Mesenchymal stem cell (in vitro differentiated cells and primary cell): ENCODE results near the gene STEAP1B.
A peak's percentile ranks its signal among the peaks of the same experiment; 100 is the strongest.
"Not testable (repeated sequence)": the region's sequence is repeated elsewhere in the genome, so short reads cannot be mapped to it uniquely, and the experiment has no call there.

Source experiments
- DNase-seq: peaks from one replicate; pipeline ENCODE4 v3.0.0-alpha.2; 2013
- H2AFZ ChIP-seq: one replicate; pipeline ENCODE4 v1.6.1; 2013; ENCODE audit warnings: low read depth, mild to moderate bottlenecking, control low read depth, inconsistent platforms, low read length, moderate library complexity
- H2AK5ac ChIP-seq: 2 replicates; pipeline ENCODE4 v1.6.1; 2013; ENCODE audit warnings: low read length, moderate library complexity, mild to moderate bottlenecking, inconsistent platforms; ENCODE audit not compliant: severe bottlenecking
- H2BK120ac ChIP-seq: one replicate; pipeline ENCODE4 v1.6.1; 2013; ENCODE audit warnings: low read depth, mild to moderate bottlenecking, inconsistent platforms, low read length, moderate library complexity
- H2BK12ac ChIP-seq, 2 experiments: one replicate each; pipeline ENCODE4 v1.6.1; 2013; ENCODE audit warnings: inconsistent platforms in 2 of 2, low read length in 2 of 2, mild to moderate bottlenecking in 2 of 2, moderate library complexity in 2 of 2, control low read depth in 1 of 2
- H2BK15ac ChIP-seq: one replicate; pipeline ENCODE4 v1.6.1; 2013; ENCODE audit warnings: mild to moderate bottlenecking, low read depth, inconsistent platforms; ENCODE audit not compliant: poor library complexity, severe bottlenecking
- H2BK5ac ChIP-seq: 2 replicates; pipeline ENCODE4 v1.6.1; 2013; ENCODE audit warnings: low read depth, mild to moderate bottlenecking, low read length, control low read depth, inconsistent platforms; ENCODE audit not compliant: poor library complexity, severe bottlenecking
- H3K14ac ChIP-seq, 2 experiments: one replicate each; pipeline ENCODE4 v1.6.1; 2013; ENCODE audit warnings: inconsistent platforms in 2 of 2, low read length in 2 of 2, control low read depth in 1 of 2, mild to moderate bottlenecking in 1 of 2, moderate library complexity in 1 of 2
- H3K18ac ChIP-seq, 2 experiments: one replicate each; pipeline ENCODE4 v1.6.1; 2013; ENCODE audit warnings: inconsistent platforms in 2 of 2, low read length in 2 of 2, control low read depth in 1 of 2, low read depth in 1 of 2, mild to moderate bottlenecking in 1 of 2
- H3K23ac ChIP-seq, 2 experiments: one replicate each; pipeline ENCODE4 v1.6.1; 2013; ENCODE audit warnings: inconsistent platforms in 2 of 2, low read length in 2 of 2, mild to moderate bottlenecking in 2 of 2, moderate library complexity in 2 of 2, control low read depth in 1 of 2
- H3K27ac ChIP-seq: 2 replicates; pipeline ENCODE4 v1.5.1; 2013; ENCODE audit warnings: mild to moderate bottlenecking, moderate library complexity, low read length, control low read depth, inconsistent platforms; ENCODE audit not compliant: poor library complexity, severe bottlenecking
- H3K27me3 ChIP-seq, 2 experiments: 2 replicates each; pipeline versions ENCODE4 v1.6.1 to v1.7.0; 2013; ENCODE audit warnings: low read length in 2 of 2, mild to moderate bottlenecking in 2 of 2, moderate library complexity in 2 of 2, control low read depth in 1 of 2, inconsistent platforms in 1 of 2; ENCODE audit not compliant: control insufficient read depth in 1 of 2, insufficient read depth in 1 of 2
- H3K36me3 ChIP-seq, 2 experiments: 2 replicates each; pipeline versions ENCODE4 v1.6.1 to v1.7.0; 2013; ENCODE audit warnings: low read length in 2 of 2, control low read depth in 1 of 2, inconsistent platforms in 1 of 2, low read depth in 1 of 2, mild to moderate bottlenecking in 1 of 2; ENCODE audit not compliant: insufficient read depth in 2 of 2, control insufficient read depth in 1 of 2
- H3K4ac ChIP-seq, 2 experiments: one replicate each; pipeline ENCODE4 v1.6.1; 2013; ENCODE audit warnings: inconsistent platforms in 2 of 2, low read length in 2 of 2, mild to moderate bottlenecking in 2 of 2, moderate library complexity in 2 of 2, control low read depth in 1 of 2, low read depth in 1 of 2
- H3K4me1 ChIP-seq: 2 replicates; pipeline ENCODE4 v1.6.1; 2013; ENCODE audit warnings: low read depth, low read length, control low read depth; ENCODE audit not compliant: control insufficient read depth, insufficient read depth
- H3K4me2 ChIP-seq: 2 replicates; pipeline ENCODE4 v1.6.1; 2013; ENCODE audit warnings: low read length, mild to moderate bottlenecking, inconsistent platforms; ENCODE audit not compliant: poor library complexity, severe bottlenecking
- H3K4me3 ChIP-seq, 2 experiments: 2 replicates each; pipeline versions ENCODE4 v1.5.1 to v1.7.0; 2013; ENCODE audit warnings: low read length in 2 of 2, mild to moderate bottlenecking in 2 of 2, control low read depth in 1 of 2, low read depth in 1 of 2; ENCODE audit not compliant: insufficient read depth in 1 of 2
- H3K79me1 ChIP-seq: replicated peaks from 2 replicates; pipeline ENCODE4 v1.6.1; 2013; ENCODE audit warnings: mild to moderate bottlenecking, control low read depth, low read length, inconsistent platforms; ENCODE audit not compliant: poor library complexity, severe bottlenecking
- H3K9ac ChIP-seq: 2 replicates; pipeline ENCODE4 v1.7.0; 2013; ENCODE audit warnings: mild to moderate bottlenecking, low read length, moderate library complexity
- H3K9me3 ChIP-seq: 2 replicates; pipeline ENCODE4 v1.7.0; 2013; ENCODE audit warnings: mild to moderate bottlenecking, low read length; ENCODE audit not compliant: control insufficient read depth
- H4K8ac ChIP-seq: one replicate; pipeline ENCODE4 v1.6.1; 2013; ENCODE audit warnings: inconsistent platforms, mild to moderate bottlenecking, low read length, moderate library complexity
- H4K91ac ChIP-seq: one replicate; pipeline ENCODE4 v1.6.1; 2013; ENCODE audit warnings: mild to moderate bottlenecking, low read length, inconsistent platforms
- WGBS: methylation state at CpG from one replicate; pipeline ENCODE4 v1.1.7; 2013; ENCODE audit warnings: mixed read lengths; 5-methylcytosine and 5-hydroxymethylcytosine counted together

The STEAP1B gene

GRCh38 chr7:22523478-22524352 is 23.7 kb upstream of the STEAP1B start:
- not testable (repeated sequence) for H3K4me3 ChIP-seq, H3K9me3 ChIP-seq, H2AK5ac ChIP-seq, H3K27me3 ChIP-seq, H3K36me3 ChIP-seq, H2BK12ac ChIP-seq, H4K91ac ChIP-seq, H3K23ac ChIP-seq, H2BK5ac ChIP-seq, H3K27ac ChIP-seq, H3K79me1 ChIP-seq, H2BK120ac ChIP-seq, H4K8ac ChIP-seq, H3K9ac ChIP-seq, H3K4me2 ChIP-seq, H3K4me1 ChIP-seq, H2BK15ac ChIP-seq, H2AFZ ChIP-seq, H3K14ac ChIP-seq, H3K4ac ChIP-seq, H3K18ac ChIP-seq
- 56% methylated on average over 9 of the region's 16 CpGs for WGBS
- DNase-seq = peak; percentile 57

DNA sequence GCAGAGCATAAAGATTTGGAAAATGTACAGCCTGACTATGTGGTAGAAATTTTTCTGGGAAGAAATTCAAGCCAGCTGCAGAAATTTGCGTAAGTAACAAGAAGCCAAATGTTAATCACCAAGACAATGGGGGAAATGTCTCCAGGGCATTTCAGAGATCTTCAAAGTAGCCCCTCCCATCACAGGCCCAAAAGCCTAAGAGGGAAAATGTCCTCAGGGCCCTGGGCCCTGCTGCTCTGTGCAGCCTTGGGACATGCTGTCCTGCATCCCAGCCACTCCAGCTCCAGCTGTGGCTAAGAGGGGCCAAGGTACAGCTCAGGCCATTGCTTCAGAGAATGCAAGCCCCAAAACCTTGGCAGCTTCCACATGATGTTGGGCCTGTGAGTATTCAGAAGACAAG is 19.6 kb upstream of the STEAP1B start:
- not testable (repeated sequence) for DNase-seq, H3K27me3 ChIP-seq, H3K23ac ChIP-seq, H2BK120ac ChIP-seq, H2BK15ac ChIP-seq, H3K14ac ChIP-seq, H3K79me1 ChIP-seq, H3K36me3 ChIP-seq, H2AFZ ChIP-seq, H2BK5ac ChIP-seq, H4K8ac ChIP-seq, H3K9ac ChIP-seq, H2AK5ac ChIP-seq, H3K4me1 ChIP-seq, H3K4me3 ChIP-seq, H3K18ac ChIP-seq, H3K27ac ChIP-seq, H4K91ac ChIP-seq, H3K4me2 ChIP-seq, H3K4ac ChIP-seq, H3K9me3 ChIP-seq, H2BK12ac ChIP-seq
- 100% methylated on average over 1 of the region's 1 CpG for WGBS

- DNase-seq, H3K4me2 ChIP-seq, H3K4ac ChIP-seq, H3K4me1 ChIP-seq, H3K79me1 ChIP-seq, H3K9me3 ChIP-seq, H3K9ac ChIP-seq, H2BK120ac ChIP-seq, H4K8ac ChIP-seq, H3K4me3 ChIP-seq, H3K14ac ChIP-seq, H3K27ac ChIP-seq, H2BK15ac ChIP-seq, H3K27me3 ChIP-seq, H2AK5ac ChIP-seq, H3K18ac ChIP-seq, H2BK5ac ChIP-seq, H4K91ac ChIP-seq, H2AFZ ChIP-seq, H3K23ac ChIP-seq, H3K36me3 ChIP-seq, H2BK12ac ChIP-seq: not testable (repeated sequence)
- 92% methylated on average over 4 of the region's 4 CpGs for WGBS
These were observed 17.0 kb upstream of the STEAP1B start for GRCh38 chr7:22516950-22517349.

DNA sequence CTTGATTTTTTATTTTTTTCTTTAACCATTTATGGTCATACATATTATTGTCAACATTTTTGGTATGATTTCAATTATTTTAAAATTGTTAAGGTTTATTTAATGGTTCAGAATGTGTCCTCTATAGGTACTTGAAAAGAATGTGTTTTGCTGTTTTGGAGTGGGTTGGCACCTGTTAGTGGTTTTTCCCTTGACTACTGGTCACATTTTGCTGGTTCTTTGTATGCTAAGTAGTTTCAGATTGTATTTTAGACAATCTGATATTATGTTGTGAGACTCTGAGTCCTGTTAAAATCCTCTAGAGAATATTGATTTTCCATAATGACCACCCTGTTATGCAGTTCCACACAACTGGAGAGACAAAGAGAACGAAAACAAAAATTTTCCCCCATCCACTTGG is 15.0 kb upstream of the STEAP1B start:
- not testable (repeated sequence) for H3K14ac ChIP-seq, H2BK120ac ChIP-seq, H3K9ac ChIP-seq, H4K8ac ChIP-seq, H2AK5ac ChIP-seq, H3K4me3 ChIP-seq, H3K79me1 ChIP-seq, H3K27ac ChIP-seq, H3K4me2 ChIP-seq, H2BK5ac ChIP-seq, H2BK15ac ChIP-seq, H2AFZ ChIP-seq, H4K91ac ChIP-seq, DNase-seq, H2BK12ac ChIP-seq, H3K23ac ChIP-seq, H3K9me3 ChIP-seq, H3K27me3 ChIP-seq, H3K36me3 ChIP-seq, H3K4me1 ChIP-seq, H3K4ac ChIP-seq, H3K18ac ChIP-seq
- no CpG with 5 or more reads among the region's 1 CpG for WGBS
